Measurements from ENCODE around the gene XCL2.

- TF ChIP-seq POLR2A (IDR thresholded peaks at IDR 0.05; ENCODE audit: low read depth, low read length) (no peak), POLR2AphosphoS5 (IDR thresholded peaks at IDR 0.05; ENCODE audit: low read depth, low read length) (no peak), TAF1 (IDR thresholded peaks at IDR 0.05; ENCODE audit: low read depth, low read length) (no peak), SPI1 (IDR thresholded peaks at IDR 0.05; ENCODE audit: low read depth, low read length) (no peak), PAX5 (IDR thresholded peaks at IDR 0.05; ENCODE audit: insufficient read depth, low read length, severe bottlenecking) (no peak), POU2F2 (IDR thresholded peaks at IDR 0.05; ENCODE audit: low read depth, low read length) (no peak)
Measured at GRCh38 chr1:168491527-168492164, 52.2 kb downstream of the XCL2 start.
